Fibroblast of mammary gland (primary cell): Measurements from ENCODE around the gene CMC2.
A peak's percentile ranks its signal among the peaks of the same experiment; 100 is the strongest.

Experiments
- DNase-seq: peaks from one replicate; pipeline ENCODE4 v3.0.0-alpha.2; 2010; ENCODE audit warnings: low read depth
- H3K4me3 ChIP-seq: 2 replicates; pipeline ENCODE4 v1.5.1; 2011; ENCODE audit warnings: low read depth, mild to moderate bottlenecking, low read length, moderate library complexity; ENCODE audit not compliant: control insufficient read depth
- CTCF ChIP-seq: conservative IDR thresholded peaks from 2 replicates; pipeline ENCODE4 v1.5.1; 2011; ENCODE audit warnings: low read depth, low read length, inconsistent platforms; ENCODE audit not compliant: control insufficient read depth, insufficient read depth

The CMC2 gene

GRCh38 chr16:80940069-80940856 is 66.4 kb downstream of the CMC2 start:
- H3K4me3 ChIP-seq, result no peak overlapping the region
- TF ChIP-seq CTCF, result no peak
- peak; percentile 85 for DNase-seq

GRCh38 chr16:80938879-80939260 is 67.8 kb downstream of the CMC2 start:
- TF ChIP-seq CTCF, result no peak
- DNase-seq, result no peak
- no peak overlapping the region for H3K4me3 ChIP-seq

- no peak for TF ChIP-seq CTCF
- DNase-seq, result peak; percentile 99
- H3K4me3 ChIP-seq, result peak overlapping the region; percentile 9
Measured at GRCh38 chr16:80938004-80938878, 68.4 kb downstream of the CMC2 start.

GRCh38 chr16:80936410-80936809 is 70.3 kb downstream of the CMC2 start:
- H3K4me3 ChIP-seq, result no peak overlapping the region
- peak; percentile 39 for DNase-seq
- TF ChIP-seq CTCF, result no peak

DNA sequence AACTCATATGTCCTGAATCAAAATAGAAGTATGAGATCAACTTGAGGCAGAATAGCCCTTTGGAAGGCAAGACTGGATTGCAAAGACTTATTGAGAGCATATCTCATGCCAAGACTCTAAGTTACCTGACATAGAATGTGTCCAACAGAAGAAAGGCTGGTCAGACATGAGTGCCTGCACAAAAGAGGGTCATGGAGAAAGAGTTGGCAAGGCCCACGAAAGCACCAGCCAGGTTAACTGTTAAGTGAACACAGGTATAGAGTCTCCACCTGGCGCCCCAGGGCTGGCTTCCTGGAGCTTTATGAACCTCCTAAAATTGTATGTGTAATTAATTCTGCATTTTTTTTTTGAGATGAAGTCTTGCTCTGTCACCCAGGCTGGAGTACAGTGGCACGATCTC is 71.0 kb downstream of the CMC2 start:
- DNase-seq, result no peak
- H3K4me3 ChIP-seq, result no peak overlapping the region
- TF ChIP-seq CTCF, result no peak

DNA sequence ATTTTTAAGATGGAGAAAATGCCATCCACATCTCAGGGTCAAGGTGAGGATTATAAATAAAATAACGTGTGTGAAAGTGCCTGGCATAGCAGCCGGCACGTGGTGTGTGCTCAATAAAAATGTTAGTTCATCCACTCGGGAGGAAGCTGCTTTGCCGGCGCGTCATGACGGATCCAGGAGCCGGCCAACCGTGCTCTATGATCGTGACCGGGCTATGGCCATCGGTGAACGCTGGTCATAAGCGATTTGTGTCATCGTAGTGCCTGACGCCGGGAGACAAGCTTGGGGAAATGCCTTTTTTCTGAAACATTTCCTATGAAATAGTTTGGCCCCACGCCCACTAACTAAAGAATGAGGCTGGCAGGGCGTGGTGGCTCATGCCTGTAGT is 74.0 kb downstream of the CMC2 start:
- no peak for TF ChIP-seq CTCF
- DNase-seq, result peak; percentile 92
- H3K4me3 ChIP-seq, result peak overlapping the region; percentile 33
